Measurements from ENCODE around the gene ASPA. TPM values are rescaled to one million over a fixed set of nuclear protein-coding genes. Genes with fewer than 3 reads are reported as not detected.

ASPA gene
- total RNA-seq, 2 experiments from 2014 or later: not detected

- DNase-seq (ENCODE audit: low spot score): no peak
- intact Hi-C loops (cut with micrococcal nuclease; ENCODE audit: unreplicated experiment): no loop called here
- BruUV-seq (replicated peaks): no TSS peak
- Histone ChIP-seq H3K4me2 (ENCODE audit: low read length) (no peak overlapping the region), H3K79me2 (ENCODE audit: insufficient read depth, low read depth, low read length) (no peaks in the 10 kb centered on the region), H3K9me3 (ENCODE audit: low read length) (no peaks in the 10 kb centered on the region), H2AFZ (ENCODE audit: low read length) (no peak overlapping the region), H3K36me3 (ENCODE audit: insufficient read depth, low read length) (no peaks in the 10 kb centered on the region), H4K20me1 (ENCODE audit: insufficient read depth, low read length) (no peaks in the 10 kb centered on the region), H3K4me3 (ENCODE audit: low read depth, low read length, poor library complexity, severe bottlenecking) (no peak overlapping the region), H3K4me1 (ENCODE audit: insufficient read depth, low read length, poor library complexity, severe bottlenecking) (no peaks in the 10 kb centered on the region), H3K9me2 (ENCODE audit: insufficient read depth, low read length) (no peaks in the 10 kb centered on the region), H3K27ac (ENCODE audit: low read depth, low read length, poor library complexity, severe bottlenecking) (no peak overlapping the region)
- ChIA-PET CTCF (ENCODE audit: unreplicated experiment) (no interaction called here), POLR2A (no interaction called here)
- TF ChIP-seq CTCF (conservative IDR thresholded peaks at IDR 0.05; ENCODE audit: low read length) (no peak), EZH2phosphoT487 (IDR thresholded peaks at IDR 0.05; ENCODE audit: borderline replicate concordance, low read depth, low read length) (no peak)
Observed at GRCh38 chr17:3527468-3527867, 51.7 kb downstream of the ASPA start.

DNA sequence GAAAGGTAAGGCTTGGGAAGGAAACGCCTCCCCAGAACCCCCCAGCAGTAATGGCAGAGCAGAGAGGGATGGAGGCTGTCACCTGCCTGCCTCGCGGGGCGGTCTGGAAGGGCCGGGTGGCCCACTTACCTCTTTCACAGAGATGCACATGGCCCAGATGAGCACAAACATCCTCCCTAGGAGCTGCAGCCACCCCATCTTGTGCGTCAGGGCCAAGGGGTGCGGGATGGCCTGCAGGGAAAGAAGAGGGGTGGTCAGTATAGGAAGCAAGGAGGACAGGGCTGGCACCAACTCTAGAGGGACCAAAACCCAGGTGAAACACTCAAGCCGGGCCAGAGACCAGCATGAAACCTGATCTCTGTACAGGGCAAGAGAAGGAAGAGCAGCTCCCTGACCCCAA, 52.1 kb downstream of the ASPA start:
- POLR2A ChIA-PET: no interaction called here
- no peaks in the 10 kb centered on the region for H4K20me1 ChIP-seq (ENCODE audit: insufficient read depth, low read length)
- H3K4me3 ChIP-seq (ENCODE audit: low read depth, low read length, poor library complexity, severe bottlenecking): no peak overlapping the region
- CTCF ChIA-PET (ENCODE audit: unreplicated experiment): no interaction called here
- H3K9me2 ChIP-seq (ENCODE audit: insufficient read depth, low read length): no peaks in the 10 kb centered on the region
- H3K36me3 ChIP-seq (ENCODE audit: insufficient read depth, low read length): no peaks in the 10 kb centered on the region
- H3K79me2 ChIP-seq (ENCODE audit: insufficient read depth, low read depth, low read length): no peaks in the 10 kb centered on the region
- DNase-seq (ENCODE audit: low spot score): no peak
- no peak overlapping the region for H2AFZ ChIP-seq (ENCODE audit: low read length)
- H3K27ac ChIP-seq (ENCODE audit: low read depth, low read length, poor library complexity, severe bottlenecking): no peak overlapping the region
- intact Hi-C loops (cut with micrococcal nuclease; ENCODE audit: unreplicated experiment): no loop called here
- H3K9me3 ChIP-seq (ENCODE audit: low read length): no peaks in the 10 kb centered on the region
- H3K4me2 ChIP-seq (ENCODE audit: low read length): no peak overlapping the region
- H3K4me1 ChIP-seq (ENCODE audit: insufficient read depth, low read length, poor library complexity, severe bottlenecking): no peaks in the 10 kb centered on the region
- no TSS peak for BruUV-seq (replicated peaks)
- no peak for TF ChIP-seq CTCF (conservative IDR thresholded peaks at IDR 0.05; ENCODE audit: low read length)
- no peak for TF ChIP-seq EZH2phosphoT487 (IDR thresholded peaks at IDR 0.05; ENCODE audit: borderline replicate concordance, low read depth, low read length)

GRCh38 chr17:3528403-3528851, 52.6 kb downstream of the ASPA start:
- DNase-seq (ENCODE audit: low spot score): no peak
- H4K20me1 ChIP-seq (ENCODE audit: insufficient read depth, low read length): no peaks in the 10 kb centered on the region
- H3K4me1 ChIP-seq (ENCODE audit: insufficient read depth, low read length, poor library complexity, severe bottlenecking): no peaks in the 10 kb centered on the region
- no peak overlapping the region for H3K4me3 ChIP-seq (ENCODE audit: low read depth, low read length, poor library complexity, severe bottlenecking)
- no peaks in the 10 kb centered on the region for H3K9me2 ChIP-seq (ENCODE audit: insufficient read depth, low read length)
- H2AFZ ChIP-seq (ENCODE audit: low read length): no peak overlapping the region
- ChIA-PET POLR2A (no interaction called here), CTCF (ENCODE audit: unreplicated experiment) (no interaction called here)
- H3K9me3 ChIP-seq (ENCODE audit: low read length): no peaks in the 10 kb centered on the region
- H3K27ac ChIP-seq (ENCODE audit: low read depth, low read length, poor library complexity, severe bottlenecking): no peak overlapping the region
- intact Hi-C loops (cut with micrococcal nuclease; ENCODE audit: unreplicated experiment): no loop called here
- no TSS peak for BruUV-seq (replicated peaks)
- H3K4me2 ChIP-seq (ENCODE audit: low read length): no peak overlapping the region
- H3K36me3 ChIP-seq (ENCODE audit: insufficient read depth, low read length): no peaks in the 10 kb centered on the region
- no peak for TF ChIP-seq CTCF (conservative IDR thresholded peaks at IDR 0.05; ENCODE audit: low read length)
- TF ChIP-seq EZH2phosphoT487 (IDR thresholded peaks at IDR 0.05; ENCODE audit: borderline replicate concordance, low read depth, low read length): no peak
- no peaks in the 10 kb centered on the region for H3K79me2 ChIP-seq (ENCODE audit: insufficient read depth, low read depth, low read length)
